ENCODE results near the gene SCN7A.

SCN7A gene

GRCh38 chr2:166376873-166377272, 117.2 kb downstream of the SCN7A start:
- Histone ChIP-seq H3K27me3 (replicated peaks; ENCODE audit: control insufficient read depth, insufficient read depth, low read length, poor library complexity, severe bottlenecking) (no peaks in the 10 kb centered on the region), H3K9me3 (ENCODE audit: control insufficient read depth, low read length) (no peaks in the 10 kb centered on the region), H3K4me1 (ENCODE audit: control insufficient read depth, insufficient read depth, low read length, poor library complexity, severe bottlenecking) (no peaks in the 10 kb centered on the region), H3K36me3 (ENCODE audit: control insufficient read depth, insufficient read depth, low read length) (no peaks in the 10 kb centered on the region), H3K4me3 (ENCODE audit: insufficient read depth, low read depth, low read length, poor library complexity, severe bottlenecking) (no peak overlapping the region), H3K27ac (ENCODE audit: insufficient read depth, low read length, poor library complexity, severe bottlenecking) (no peak overlapping the region)
- no peak for DNase-seq

DNA sequence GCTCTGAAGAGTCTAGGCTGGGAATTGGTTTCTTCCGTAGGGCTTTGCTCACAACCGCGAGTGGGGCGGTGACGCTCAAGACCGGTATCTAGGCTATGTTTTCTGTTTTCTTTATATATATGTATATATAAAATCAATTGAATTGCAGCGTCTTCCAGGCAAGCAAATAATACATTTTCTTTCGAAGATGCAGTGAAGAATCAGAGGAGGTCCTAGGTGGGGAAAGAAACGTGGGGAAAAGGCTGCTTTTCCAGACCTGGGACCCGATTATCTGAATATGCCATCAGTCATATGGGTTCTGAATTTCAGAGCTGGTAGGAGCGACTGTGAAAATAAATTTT, 117.6 kb downstream of the SCN7A start:
- Histone ChIP-seq H3K4me3 (ENCODE audit: insufficient read depth, low read depth, low read length, poor library complexity, severe bottlenecking) (no peak overlapping the region), H3K27ac (ENCODE audit: insufficient read depth, low read length, poor library complexity, severe bottlenecking) (no peak overlapping the region), H3K27me3 (replicated peaks; ENCODE audit: control insufficient read depth, insufficient read depth, low read length, poor library complexity, severe bottlenecking) (no peaks in the 10 kb centered on the region)

GRCh38 chr2:166375736-166376487, 118.1 kb downstream of the SCN7A start, which contains the start of gene SCN9A:
SCN9A (minus strand) TSS chr2:166375944; CDS start chr2:166311756, 64,188 bp downstream.
- Histone ChIP-seq H3K4me1 (ENCODE audit: control insufficient read depth, insufficient read depth, low read length, poor library complexity, severe bottlenecking) (no peaks in the 10 kb centered on the region), H3K27me3 (replicated peaks; ENCODE audit: control insufficient read depth, insufficient read depth, low read length, poor library complexity, severe bottlenecking) (no peaks in the 10 kb centered on the region), H3K27ac (ENCODE audit: insufficient read depth, low read length, poor library complexity, severe bottlenecking) (no peak within 1 kb of the TSS), H3K9me3 (ENCODE audit: control insufficient read depth, low read length) (no peaks in the 10 kb centered on the region), H3K4me3 (ENCODE audit: insufficient read depth, low read depth, low read length, poor library complexity, severe bottlenecking) (no peak within 1 kb of the TSS), H3K36me3 (ENCODE audit: control insufficient read depth, insufficient read depth, low read length) (no peaks in the 10 kb centered on the region)
- no peak for DNase-seq

More for the DNA sequence above, 117.6 kb downstream of the SCN7A start:
- no peaks in the 10 kb centered on the region for H3K9me3 ChIP-seq (ENCODE audit: control insufficient read depth, low read length)
- H3K4me1 ChIP-seq (ENCODE audit: control insufficient read depth, insufficient read depth, low read length, poor library complexity, severe bottlenecking), result no peaks in the 10 kb centered on the region
- no peak for DNase-seq
- H3K36me3 ChIP-seq (ENCODE audit: control insufficient read depth, insufficient read depth, low read length), result no peaks in the 10 kb centered on the region

- H3K27me3 ChIP-seq (replicated peaks; ENCODE audit: control insufficient read depth, insufficient read depth, low read length, poor library complexity, severe bottlenecking), result no peaks in the 10 kb centered on the region
- no peak for DNase-seq
- H3K4me3 ChIP-seq (ENCODE audit: insufficient read depth, low read depth, low read length, poor library complexity, severe bottlenecking), result no peak overlapping the region
- H3K4me1 ChIP-seq (ENCODE audit: control insufficient read depth, insufficient read depth, low read length, poor library complexity, severe bottlenecking), result no peaks in the 10 kb centered on the region
- H3K36me3 ChIP-seq (ENCODE audit: control insufficient read depth, insufficient read depth, low read length), result no peaks in the 10 kb centered on the region
- H3K9me3 ChIP-seq (ENCODE audit: control insufficient read depth, low read length), result no peaks in the 10 kb centered on the region
- no peak overlapping the region for H3K27ac ChIP-seq (ENCODE audit: insufficient read depth, low read length, poor library complexity, severe bottlenecking)
These were observed 118.8 kb downstream of the SCN7A start for GRCh38 chr2:166375195-166375735.

DNA sequence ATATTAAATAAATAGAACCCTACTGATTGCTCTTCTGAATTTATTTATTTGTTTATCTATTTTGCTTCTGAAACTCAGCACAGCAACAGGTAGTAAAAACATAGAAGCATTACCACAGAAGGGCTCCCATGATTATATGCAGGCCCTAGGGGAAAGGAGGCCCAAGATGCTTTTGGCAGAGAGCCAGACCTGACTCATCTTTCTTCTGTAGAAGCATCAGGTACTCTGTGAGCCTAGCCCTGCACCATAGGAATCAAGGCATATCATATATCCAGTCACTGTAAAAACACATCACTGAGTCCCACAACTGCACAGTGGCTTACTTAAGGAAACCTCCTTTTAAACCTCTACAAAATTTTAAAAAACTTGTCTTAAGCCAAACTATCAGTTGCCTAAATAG, 120.1 kb downstream of the SCN7A start:
- Histone ChIP-seq H3K27ac (ENCODE audit: insufficient read depth, low read length, poor library complexity, severe bottlenecking) (no peak overlapping the region), H3K27me3 (replicated peaks; ENCODE audit: control insufficient read depth, insufficient read depth, low read length, poor library complexity, severe bottlenecking) (no peaks in the 10 kb centered on the region), H3K4me1 (ENCODE audit: control insufficient read depth, insufficient read depth, low read length, poor library complexity, severe bottlenecking) (no peaks in the 10 kb centered on the region), H3K36me3 (ENCODE audit: control insufficient read depth, insufficient read depth, low read length) (no peaks in the 10 kb centered on the region), H3K4me3 (ENCODE audit: insufficient read depth, low read depth, low read length, poor library complexity, severe bottlenecking) (no peak overlapping the region), H3K9me3 (ENCODE audit: control insufficient read depth, low read length) (no peaks in the 10 kb centered on the region)
- no peak for DNase-seq

DNA sequence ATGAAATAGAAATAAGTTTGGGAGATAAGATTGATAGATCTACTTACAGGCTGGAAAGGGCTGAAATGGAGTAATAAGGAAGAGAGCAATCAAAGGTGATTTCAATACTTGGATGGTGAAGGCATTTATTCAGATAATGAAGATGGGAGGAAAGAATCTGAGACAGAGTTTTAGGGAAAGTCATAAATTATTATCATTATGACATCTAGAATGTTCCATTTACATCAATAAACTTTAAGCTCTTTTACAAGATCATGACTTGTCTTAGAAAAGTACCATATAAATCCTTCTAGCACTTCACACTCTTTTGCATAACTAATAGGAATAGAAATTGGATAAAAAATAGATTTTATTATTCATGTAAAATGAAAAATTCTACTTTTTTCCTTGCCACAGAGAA, 120.5 kb downstream of the SCN7A start:
- no peak for DNase-seq
- Histone ChIP-seq H3K4me3 (ENCODE audit: insufficient read depth, low read depth, low read length, poor library complexity, severe bottlenecking) (no peak overlapping the region), H3K27ac (ENCODE audit: insufficient read depth, low read length, poor library complexity, severe bottlenecking) (no peak overlapping the region), H3K27me3 (replicated peaks; ENCODE audit: control insufficient read depth, insufficient read depth, low read length, poor library complexity, severe bottlenecking) (no peaks in the 10 kb centered on the region), H3K36me3 (ENCODE audit: control insufficient read depth, insufficient read depth, low read length) (no peaks in the 10 kb centered on the region), H3K4me1 (ENCODE audit: control insufficient read depth, insufficient read depth, low read length, poor library complexity, severe bottlenecking) (no peaks in the 10 kb centered on the region), H3K9me3 (ENCODE audit: control insufficient read depth, low read length) (no peaks in the 10 kb centered on the region)

DNA sequence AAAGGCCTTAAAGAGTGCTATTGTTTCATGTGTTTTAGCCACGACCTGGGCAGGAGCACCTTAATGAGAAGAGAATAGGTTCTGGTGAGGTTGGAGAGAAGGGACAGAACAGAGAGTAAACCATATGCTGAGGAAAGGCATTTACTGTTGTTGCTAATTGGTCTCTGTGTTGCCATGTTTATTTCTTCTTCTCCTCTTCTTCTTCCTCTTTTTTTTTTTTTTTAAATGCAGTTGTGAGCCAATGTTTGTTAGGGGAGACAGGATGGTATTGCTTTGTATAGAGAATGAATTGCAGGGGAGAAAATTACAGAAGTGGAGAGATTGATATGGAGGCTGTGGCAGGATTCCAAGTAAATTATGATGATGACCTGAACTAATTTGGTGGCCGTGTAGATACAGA, 120.9 kb downstream of the SCN7A start:
- H3K4me1 ChIP-seq (ENCODE audit: control insufficient read depth, insufficient read depth, low read length, poor library complexity, severe bottlenecking), result no peaks in the 10 kb centered on the region
- no peak overlapping the region for H3K27ac ChIP-seq (ENCODE audit: insufficient read depth, low read length, poor library complexity, severe bottlenecking)
- no peaks in the 10 kb centered on the region for H3K27me3 ChIP-seq (replicated peaks; ENCODE audit: control insufficient read depth, insufficient read depth, low read length, poor library complexity, severe bottlenecking)
- H3K9me3 ChIP-seq (ENCODE audit: control insufficient read depth, low read length), result no peaks in the 10 kb centered on the region
- no peak for DNase-seq
- no peaks in the 10 kb centered on the region for H3K36me3 ChIP-seq (ENCODE audit: control insufficient read depth, insufficient read depth, low read length)
- no peak overlapping the region for H3K4me3 ChIP-seq (ENCODE audit: insufficient read depth, low read depth, low read length, poor library complexity, severe bottlenecking)

GRCh38 chr2:166372046-166372445, 122.0 kb downstream of the SCN7A start:
- H3K27me3 ChIP-seq (replicated peaks; ENCODE audit: control insufficient read depth, insufficient read depth, low read length, poor library complexity, severe bottlenecking), result no peaks in the 10 kb centered on the region
- DNase-seq, result no peak
- H3K9me3 ChIP-seq (ENCODE audit: control insufficient read depth, low read length), result no peaks in the 10 kb centered on the region
- no peaks in the 10 kb centered on the region for H3K4me1 ChIP-seq (ENCODE audit: control insufficient read depth, insufficient read depth, low read length, poor library complexity, severe bottlenecking)
- no peak overlapping the region for H3K4me3 ChIP-seq (ENCODE audit: insufficient read depth, low read depth, low read length, poor library complexity, severe bottlenecking)
- no peaks in the 10 kb centered on the region for H3K36me3 ChIP-seq (ENCODE audit: control insufficient read depth, insufficient read depth, low read length)
- no peak overlapping the region for H3K27ac ChIP-seq (ENCODE audit: insufficient read depth, low read length, poor library complexity, severe bottlenecking)

- H3K9me3 ChIP-seq (ENCODE audit: control insufficient read depth, low read length), result no peaks in the 10 kb centered on the region
- DNase-seq, result no peak
- no peak overlapping the region for H3K27ac ChIP-seq (ENCODE audit: insufficient read depth, low read length, poor library complexity, severe bottlenecking)
- H3K4me1 ChIP-seq (ENCODE audit: control insufficient read depth, insufficient read depth, low read length, poor library complexity, severe bottlenecking), result no peaks in the 10 kb centered on the region
- no peaks in the 10 kb centered on the region for H3K36me3 ChIP-seq (ENCODE audit: control insufficient read depth, insufficient read depth, low read length)
- H3K4me3 ChIP-seq (ENCODE audit: insufficient read depth, low read depth, low read length, poor library complexity, severe bottlenecking), result no peak overlapping the region
- no peaks in the 10 kb centered on the region for H3K27me3 ChIP-seq (replicated peaks; ENCODE audit: control insufficient read depth, insufficient read depth, low read length, poor library complexity, severe bottlenecking)
These were observed 128.1 kb downstream of the SCN7A start for GRCh38 chr2:166365803-166366420.

DNA sequence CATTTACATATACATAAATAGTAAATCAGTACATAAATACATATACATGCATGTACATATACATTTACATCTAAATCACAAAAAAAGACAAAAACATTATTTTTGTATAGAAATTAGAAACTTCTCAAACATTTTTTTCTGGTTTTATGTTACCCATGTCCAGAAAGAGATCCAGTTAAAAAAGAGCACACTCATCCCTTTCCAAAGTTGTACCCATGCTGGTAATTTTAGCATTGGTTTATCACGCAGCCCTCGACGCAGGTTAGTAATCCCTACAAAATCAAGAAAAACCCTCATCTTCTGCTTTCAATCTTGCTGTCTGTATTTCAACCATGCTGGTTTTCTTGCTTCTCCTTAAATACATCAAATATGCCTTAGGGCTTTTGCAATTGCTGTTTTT, 128.8 kb downstream of the SCN7A start:
- H3K4me3 ChIP-seq (ENCODE audit: insufficient read depth, low read depth, low read length, poor library complexity, severe bottlenecking), result no peak overlapping the region
- H3K36me3 ChIP-seq (ENCODE audit: control insufficient read depth, insufficient read depth, low read length), result no peaks in the 10 kb centered on the region
- H3K4me1 ChIP-seq (ENCODE audit: control insufficient read depth, insufficient read depth, low read length, poor library complexity, severe bottlenecking), result no peaks in the 10 kb centered on the region
- no peak overlapping the region for H3K27ac ChIP-seq (ENCODE audit: insufficient read depth, low read length, poor library complexity, severe bottlenecking)
- H3K27me3 ChIP-seq (replicated peaks; ENCODE audit: control insufficient read depth, insufficient read depth, low read length, poor library complexity, severe bottlenecking), result no peaks in the 10 kb centered on the region
- DNase-seq, result no peak
- no peaks in the 10 kb centered on the region for H3K9me3 ChIP-seq (ENCODE audit: control insufficient read depth, low read length)

Measured in effector memory CD4-positive, alpha-beta T cell (primary cell).